Mucosa of descending colon (tissue), 3 donors: ENCODE results near the gene PTPRM. TPM values are rescaled to one million over a fixed set of nuclear protein-coding genes. Genes with fewer than 3 reads are reported as not detected.

Experiments
- ATAC-seq: fragments of 200-7000 bp; cut with Tn5 transposase; one replicate; pipeline ENCODE4 v1.9.1; 2020; ENCODE audit warnings: mild to moderate bottlenecking, moderate library complexity
- DNase-seq, 3 donors: peaks; one replicate each; pipeline ENCODE4 v3.0.0-alpha.2; 2020
- H3K36me3 ChIP-seq: fragments of 200-600 bp; one replicate; pipeline ENCODE4 v1.8.0; 2021; ENCODE audit warnings: low read depth, mild to moderate bottlenecking
- H3K4me1 ChIP-seq: fragments of 200-600 bp; one replicate; pipeline ENCODE4 v1.8.0; 2021; ENCODE audit warnings: low read depth, mild to moderate bottlenecking
- H3K4me3 ChIP-seq: fragments of 200-600 bp; one replicate; pipeline ENCODE4 v1.8.0; 2021; ENCODE audit warnings: mild to moderate bottlenecking
- H3K9me3 ChIP-seq: fragments of 200-600 bp; one replicate; pipeline ENCODE4 v1.8.0; 2021; ENCODE audit warnings: mild to moderate bottlenecking
- intact Hi-C, 2 donors: fragments of 100-400 bp; cut with DNase I in 1 of 2; cut with micrococcal nuclease in 1 of 2; formaldehyde crosslinking; loops; one replicate each; pipeline versions ENCODE4 v1.11.0 to v1.11.1; 2022; cut with DNase I, micrococcal nuclease
- total RNA-seq, 3 donors: library from RNA; stranded (reverse); fragmentation: NEBNext Ultra II Directional in 2 of 3; extraction: Animal tissue kit (Norgen Biotek cat#: 25700) in 2 of 3; gene quantifications; one replicate each; pipeline versions ENCODE4 v1.2.1 to v1.2.4, GENCODE V29; 2021 to 2023
- TF ChIP-seq, protein P1 (sequence below): fragments of 200-600 bp; IDR thresholded peaks from one replicate; pipeline ENCODE4 v1.8.0; 2022; ENCODE audit warnings: antibody characterized with exemption, mild to moderate bottlenecking
- donor health status: DM: no; HTN: no; CAD: no; lungs with moderate emphysema.
- donor health status: DM: no; HTN: no; CAD: no.
- donor health status: DM: no; HTN: yes; CAD: no.

Gene PTPRM
- total RNA-seq, 3 donors from 2014 or later, result 15.3 to 41.1 (median 19.6) TPM

DNA sequence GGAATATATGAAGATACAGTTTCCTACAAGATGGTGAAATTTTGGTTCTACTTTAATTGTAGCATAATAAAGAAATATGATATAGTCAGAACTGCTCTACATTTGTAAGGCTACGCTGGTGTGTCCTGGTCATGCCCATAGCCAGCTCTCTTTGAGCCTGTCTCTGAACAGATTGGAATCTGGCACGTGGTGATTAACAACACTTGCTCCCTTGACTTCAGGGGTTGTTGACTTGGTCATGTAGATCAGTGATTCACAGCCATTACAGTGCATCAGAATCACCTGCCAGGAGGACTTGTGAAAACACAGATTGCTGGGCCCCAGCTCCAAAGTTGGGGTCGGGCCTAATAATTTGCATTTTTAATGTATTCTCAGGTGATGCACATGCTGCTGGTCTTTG, 80.4 kb downstream of the PTPRM start:
- TF ChIP-seq, protein P1, sequence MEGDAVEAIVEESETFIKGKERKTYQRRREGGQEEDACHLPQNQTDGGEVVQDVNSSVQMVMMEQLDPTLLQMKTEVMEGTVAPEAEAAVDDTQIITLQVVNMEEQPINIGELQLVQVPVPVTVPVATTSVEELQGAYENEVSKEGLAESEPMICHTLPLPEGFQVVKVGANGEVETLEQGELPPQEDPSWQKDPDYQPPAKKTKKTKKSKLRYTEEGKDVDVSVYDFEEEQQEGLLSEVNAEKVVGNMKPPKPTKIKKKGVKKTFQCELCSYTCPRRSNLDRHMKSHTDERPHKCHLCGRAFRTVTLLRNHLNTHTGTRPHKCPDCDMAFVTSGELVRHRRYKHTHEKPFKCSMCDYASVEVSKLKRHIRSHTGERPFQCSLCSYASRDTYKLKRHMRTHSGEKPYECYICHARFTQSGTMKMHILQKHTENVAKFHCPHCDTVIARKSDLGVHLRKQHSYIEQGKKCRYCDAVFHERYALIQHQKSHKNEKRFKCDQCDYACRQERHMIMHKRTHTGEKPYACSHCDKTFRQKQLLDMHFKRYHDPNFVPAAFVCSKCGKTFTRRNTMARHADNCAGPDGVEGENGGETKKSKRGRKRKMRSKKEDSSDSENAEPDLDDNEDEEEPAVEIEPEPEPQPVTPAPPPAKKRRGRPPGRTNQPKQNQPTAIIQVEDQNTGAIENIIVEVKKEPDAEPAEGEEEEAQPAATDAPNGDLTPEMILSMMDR, result no peak
- no peak for ATAC-seq
- Histone ChIP-seq H3K4me1 (no peaks in the 10 kb centered on the region), H3K9me3 (no peaks in the 10 kb centered on the region), H3K4me3 (no peak overlapping the region), H3K36me3 (no peaks in the 10 kb centered on the region)
- intact Hi-C loops, result no loop called here
- no peak for DNase-seq

DNA sequence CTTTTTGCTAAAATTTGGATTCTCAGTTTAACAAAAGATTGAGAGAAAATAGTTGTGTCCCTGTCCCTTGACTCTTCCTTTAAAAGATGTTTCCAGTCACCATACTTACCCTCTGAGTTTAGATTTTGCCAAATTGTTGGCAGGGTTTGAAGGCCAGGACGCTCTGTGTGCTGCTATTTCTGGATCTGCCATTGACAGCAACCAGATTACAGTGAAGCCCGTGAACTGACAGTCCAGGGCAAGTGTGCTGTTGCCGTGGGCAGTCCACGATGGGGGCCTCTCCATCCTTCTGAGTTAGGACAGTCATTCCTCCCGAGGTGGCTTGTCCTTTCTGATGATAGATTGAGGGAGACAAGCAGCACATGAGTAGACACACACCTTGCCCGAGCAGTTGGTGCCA, 89.9 kb downstream of the PTPRM start:
- no peak for DNase-seq
- Histone ChIP-seq H3K36me3 (no peaks in the 10 kb centered on the region), H3K4me1 (no peaks in the 10 kb centered on the region), H3K9me3 (no peaks in the 10 kb centered on the region), H3K4me3 (no peak overlapping the region)
- intact Hi-C loops, result no loop called here
- TF ChIP-seq, protein P1, result no peak
- ATAC-seq, result no peak

DNA sequence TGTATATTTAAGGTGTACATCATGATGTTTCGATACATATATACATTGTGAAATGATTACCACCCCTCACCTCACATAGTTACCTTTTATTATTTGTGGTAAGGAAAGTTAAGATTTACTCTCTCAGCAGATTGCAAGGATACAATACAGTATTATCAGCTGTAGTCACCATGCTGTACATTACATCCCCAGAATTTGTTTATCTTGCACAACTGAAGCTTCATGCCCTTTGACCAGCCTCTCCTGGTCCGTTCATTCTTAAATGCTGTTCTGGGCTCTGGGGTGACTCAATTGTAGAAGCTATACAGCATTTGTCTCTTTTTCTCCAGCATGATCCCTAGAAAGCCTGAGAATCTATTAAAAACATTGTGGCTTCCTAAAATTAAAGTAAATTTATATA, 90.8 kb downstream of the PTPRM start:
- TF ChIP-seq, protein P1, result no peak
- intact Hi-C loops, result no loop called here
- H3K36me3 ChIP-seq, result no peaks in the 10 kb centered on the region
- DNase-seq (no peak), ATAC-seq (no peak)
- no peak overlapping the region for H3K4me3 ChIP-seq
- no peaks in the 10 kb centered on the region for H3K4me1 ChIP-seq
- no peaks in the 10 kb centered on the region for H3K9me3 ChIP-seq

DNA sequence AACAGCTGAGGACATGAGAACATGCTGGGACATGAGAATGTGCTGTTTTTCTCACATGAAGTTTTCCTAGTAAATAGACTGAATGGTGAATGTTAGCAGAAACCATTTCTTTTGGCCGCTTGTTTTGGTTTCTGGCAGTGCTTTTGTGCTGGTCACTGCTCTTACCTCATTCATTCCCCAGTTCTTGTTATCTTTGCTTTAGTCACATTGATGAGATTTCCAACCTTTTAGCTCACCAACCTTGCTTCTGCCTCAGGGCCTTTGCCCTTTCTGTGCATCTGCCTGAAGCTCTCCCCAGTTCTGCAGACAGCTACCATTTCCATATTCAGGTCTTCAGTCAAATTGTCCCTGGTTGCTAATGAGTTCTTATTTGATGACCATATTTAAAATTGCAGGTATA, 91.6 kb downstream of the PTPRM start:
- no peak for ATAC-seq

DNA sequence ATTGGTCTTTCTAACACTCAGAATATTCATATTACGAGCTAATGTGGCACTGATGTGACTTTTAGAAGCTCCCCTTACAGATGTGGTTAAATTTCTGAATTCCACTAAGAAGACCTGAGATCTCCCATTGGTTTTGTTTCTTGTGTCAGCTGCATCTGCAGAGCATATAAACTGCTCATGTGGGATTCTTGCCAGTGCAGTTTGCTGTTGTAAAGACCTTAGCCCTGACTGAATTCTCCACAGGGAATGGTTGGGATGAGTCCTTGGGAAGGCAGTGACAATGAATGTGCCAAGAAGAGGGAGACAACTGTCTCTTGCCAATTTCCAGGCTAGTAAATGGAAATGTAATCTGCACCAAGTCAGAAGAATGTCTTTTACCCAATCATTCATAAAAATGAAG, 94.1 kb downstream of the PTPRM start:
- TF ChIP-seq, protein P1, result no peak
- H3K36me3 ChIP-seq, result no peaks in the 10 kb centered on the region

More for the DNA sequence above, 91.6 kb downstream of the PTPRM start:
- TF ChIP-seq, protein P1, result no peak
- DNase-seq, result no peak
- H3K36me3 ChIP-seq, result no peaks in the 10 kb centered on the region
- intact Hi-C loops, result no loop called here
- H3K4me1 ChIP-seq, result no peaks in the 10 kb centered on the region
- H3K9me3 ChIP-seq, result no peaks in the 10 kb centered on the region
- no peak overlapping the region for H3K4me3 ChIP-seq

DNA sequence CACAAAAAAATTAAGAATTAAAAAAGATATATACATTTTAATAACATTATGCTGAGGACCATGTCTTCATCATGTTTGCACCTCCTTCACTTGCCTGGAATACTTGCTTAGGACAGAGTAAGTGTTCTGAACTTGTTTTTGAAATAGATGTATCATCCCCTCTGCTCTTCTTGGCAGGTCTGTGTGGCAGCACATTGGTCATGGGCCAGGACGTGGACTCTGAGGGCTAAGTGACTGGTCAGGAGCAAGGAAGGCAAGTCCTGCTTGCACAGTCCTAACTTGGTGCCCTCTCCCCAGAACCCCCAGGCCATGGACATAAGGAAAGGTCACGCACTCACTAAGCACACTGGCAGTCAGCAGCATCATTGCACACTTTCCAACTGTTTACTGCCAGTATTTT, 95.8 kb downstream of the PTPRM start:
- H3K36me3 ChIP-seq, result no peaks in the 10 kb centered on the region
- no peak for ATAC-seq
- no peaks in the 10 kb centered on the region for H3K9me3 ChIP-seq
- intact Hi-C loops, result no loop called here
- H3K4me3 ChIP-seq, result no peak overlapping the region
- no peaks in the 10 kb centered on the region for H3K4me1 ChIP-seq
- DNase-seq, result no peak
- TF ChIP-seq, protein P1, result no peak

More for the DNA sequence above, 94.1 kb downstream of the PTPRM start:
- H3K4me1 ChIP-seq, result no peaks in the 10 kb centered on the region
- ATAC-seq (no peak), DNase-seq (no peak)
- no peaks in the 10 kb centered on the region for H3K9me3 ChIP-seq
- no peak overlapping the region for H3K4me3 ChIP-seq
- intact Hi-C loops, result no loop called here
